ENCODE measurements around the gene CCDC144A.
"Not testable (repeated sequence)": the region's sequence is repeated elsewhere in the genome, so short reads cannot be mapped to it uniquely, and the experiment has no call there.

Gene CCDC144A

GRCh38 chr17:16758177-16758576 lies 68.1 kb downstream of the CCDC144A start:
- not testable (repeated sequence) for DNase-seq

- DNase-seq: not testable (repeated sequence)
Observed at GRCh38 chr17:16768290-16769175, 78.5 kb downstream of the CCDC144A start.

- DNase-seq: not testable (repeated sequence)
Observed at GRCh38 chr17:16772394-16773145, 82.5 kb downstream of the CCDC144A start.

- DNase-seq: not testable (repeated sequence)
Observed at GRCh38 chr17:16773146-16773522, 83.1 kb downstream of the CCDC144A start.

GRCh38 chr17:16787851-16788250 lies 97.8 kb downstream of the CCDC144A start:
- not testable (repeated sequence) for DNase-seq

- DNase-seq: not testable (repeated sequence)
Observed at GRCh38 chr17:16788889-16789536, 99.0 kb downstream of the CCDC144A start.

GRCh38 chr17:16789622-16790021 lies 99.6 kb downstream of the CCDC144A start:
- DNase-seq: not testable (repeated sequence)

GRCh38 chr17:16790313-16790871 lies 100.4 kb downstream of the CCDC144A start:
- not testable (repeated sequence) for DNase-seq

GRCh38 chr17:16794215-16794614 lies 104.2 kb downstream of the CCDC144A start:
- peak; percentile 28 to 53 (median 38) for DNase-seq

- not testable (repeated sequence) for DNase-seq
Observed at GRCh38 chr17:16795894-16796293, 105.9 kb downstream of the CCDC144A start.

- not testable (repeated sequence) for DNase-seq
Observed at GRCh38 chr17:16804851-16805250, 114.8 kb downstream of the CCDC144A start.

- not testable (repeated sequence) for DNase-seq
Observed at GRCh38 chr17:16806599-16806998, 116.6 kb downstream of the CCDC144A start.

GRCh38 chr17:16807620-16808019 lies 117.6 kb downstream of the CCDC144A start:
- not testable (repeated sequence) for DNase-seq

- not testable (repeated sequence) for DNase-seq
Observed at GRCh38 chr17:16810236-16810635, 120.2 kb downstream of the CCDC144A start.

- DNase-seq: peak in 2 of 3 donors; percentile 30 to 70
Observed at GRCh38 chr17:16812126-16812525, 122.1 kb downstream of the CCDC144A start.

- DNase-seq: no peak
Observed at GRCh38 chr17:16814439-16814838, 124.4 kb downstream of the CCDC144A start.

- DNase-seq: no peak
Observed at GRCh38 chr17:16817201-16817600, 127.2 kb downstream of the CCDC144A start.

- DNase-seq: not testable (repeated sequence)
Observed at GRCh38 chr17:16817940-16818339, 127.9 kb downstream of the CCDC144A start.

GRCh38 chr17:16818340-16818739 lies 128.3 kb downstream of the CCDC144A start:
- DNase-seq: no peak

- DNase-seq: no peak
Observed at GRCh38 chr17:16818821-16819683, 129.0 kb downstream of the CCDC144A start.

GRCh38 chr17:16820161-16820877 lies 130.3 kb downstream of the CCDC144A start:
- DNase-seq: no peak
